ENCODE data around the gene PPM1G. TPM values are rescaled to one million over a fixed set of nuclear protein-coding genes. Genes with fewer than 3 reads are reported as not detected.

The PPM1G gene
- total and polyA plus RNA-seq, 9 donors, result 27.2 to 89.4 (median 48.0) TPM

GRCh38 chr2:27446057-27446456, 36.7 kb upstream of the PPM1G start:
- H3K4me1 ChIP-seq (ENCODE audit: insufficient read depth), result peaks cover 2% of the 10 kb centered on the region
- intact Hi-C loops (cut with DNase I), result no loop called here
- H3K9me3 ChIP-seq, result no peaks in the 10 kb centered on the region
- no peak for DNase-seq
- H3K27me3 ChIP-seq, result no peaks in the 10 kb centered on the region
- no peak overlapping the region for H3K27ac ChIP-seq
- TF ChIP-seq CTCF (IDR thresholded peaks at IDR 0.05) (no peak), POLR2A (IDR thresholded peaks at IDR 0.05) (no peak), EP300 (IDR thresholded peaks at IDR 0.05) (no peak)
- 84 to 92% (median 88%) methylated on average over 3 of the region's 3 CpGs for WGBS, 3 donors
- H3K4me3 ChIP-seq, result no peak overlapping the region
- no peaks in the 10 kb centered on the region for H3K36me3 ChIP-seq

GRCh38 chr2:27445615-27446014, 36.2 kb upstream of the PPM1G start:
- peaks cover 2% of the 10 kb centered on the region for H3K4me1 ChIP-seq (ENCODE audit: insufficient read depth)
- no peak overlapping the region for H3K4me3 ChIP-seq
- H3K27me3 ChIP-seq, result no peaks in the 10 kb centered on the region
- no peaks in the 10 kb centered on the region for H3K36me3 ChIP-seq
- TF ChIP-seq CTCF (IDR thresholded peaks at IDR 0.05), result no peak
- TF ChIP-seq POLR2A (IDR thresholded peaks at IDR 0.05), result no peak
- no peak for TF ChIP-seq EP300 (IDR thresholded peaks at IDR 0.05)
- no peak overlapping the region for H3K27ac ChIP-seq
- no peaks in the 10 kb centered on the region for H3K9me3 ChIP-seq
- DNase-seq, result no peak
- WGBS, 3 donors, result 83 to 88% (median 87%) methylated on average over 8 of the region's 8 CpGs
- intact Hi-C loops (cut with DNase I), result no loop called here

- no peak overlapping the region for H3K27ac ChIP-seq
- intact Hi-C loops (cut with DNase I), result no loop called here
- 87 to 91% (median 89%) methylated on average over 8 of the region's 8 CpGs for WGBS, 3 donors
- no peak for DNase-seq
- H3K4me1 ChIP-seq (ENCODE audit: insufficient read depth), result peaks cover 2% of the 10 kb centered on the region
- no peaks in the 10 kb centered on the region for H3K27me3 ChIP-seq
- no peaks in the 10 kb centered on the region for H3K9me3 ChIP-seq
- TF ChIP-seq EP300 (IDR thresholded peaks at IDR 0.05) (no peak), CTCF (IDR thresholded peaks at IDR 0.05) (no peak), POLR2A (IDR thresholded peaks at IDR 0.05) (no peak)
- no peaks in the 10 kb centered on the region for H3K36me3 ChIP-seq
- no peak overlapping the region for H3K4me3 ChIP-seq
Measured at GRCh38 chr2:27445155-27445554, 35.8 kb upstream of the PPM1G start.

GRCh38 chr2:27442920-27443282, 33.5 kb upstream of the PPM1G start:
- Histone ChIP-seq H3K36me3 (no peaks in the 10 kb centered on the region), H3K4me3 (no peak overlapping the region), H3K27ac (peak overlapping the region in 1 of 2 donors; percentile 10), H3K9me3 (no peaks in the 10 kb centered on the region), H3K27me3 (no peaks in the 10 kb centered on the region), H3K4me1 (ENCODE audit: insufficient read depth) (peaks cover 2% of the 10 kb centered on the region)
- WGBS, 3 donors, result 77 to 80% (median 78%) methylated on average over 6 of the region's 6 CpGs
- intact Hi-C loops (cut with DNase I), result no loop called here
- TF ChIP-seq EP300 (IDR thresholded peaks at IDR 0.05) (no peak), CTCF (IDR thresholded peaks at IDR 0.05) (no peak), POLR2A (IDR thresholded peaks at IDR 0.05) (no peak)
- peak in 1 of 5 donors; percentile 44 for DNase-seq

Measured in ovary (tissue), 9 donors.